ENCODE results near the gene KRTAP2-4. TPM values are rescaled to one million over a fixed set of nuclear protein-coding genes. Genes with fewer than 3 reads are reported as not detected.

KRTAP2-4 gene, protein sequence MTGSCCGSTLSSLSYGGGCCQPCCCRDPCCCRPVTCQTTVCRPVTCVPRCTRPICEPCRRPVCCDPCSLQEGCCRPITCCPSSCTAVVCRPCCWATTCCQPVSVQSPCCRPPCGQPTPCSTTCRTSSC
- total RNA-seq: not detected in 2 replicates

DNA sequence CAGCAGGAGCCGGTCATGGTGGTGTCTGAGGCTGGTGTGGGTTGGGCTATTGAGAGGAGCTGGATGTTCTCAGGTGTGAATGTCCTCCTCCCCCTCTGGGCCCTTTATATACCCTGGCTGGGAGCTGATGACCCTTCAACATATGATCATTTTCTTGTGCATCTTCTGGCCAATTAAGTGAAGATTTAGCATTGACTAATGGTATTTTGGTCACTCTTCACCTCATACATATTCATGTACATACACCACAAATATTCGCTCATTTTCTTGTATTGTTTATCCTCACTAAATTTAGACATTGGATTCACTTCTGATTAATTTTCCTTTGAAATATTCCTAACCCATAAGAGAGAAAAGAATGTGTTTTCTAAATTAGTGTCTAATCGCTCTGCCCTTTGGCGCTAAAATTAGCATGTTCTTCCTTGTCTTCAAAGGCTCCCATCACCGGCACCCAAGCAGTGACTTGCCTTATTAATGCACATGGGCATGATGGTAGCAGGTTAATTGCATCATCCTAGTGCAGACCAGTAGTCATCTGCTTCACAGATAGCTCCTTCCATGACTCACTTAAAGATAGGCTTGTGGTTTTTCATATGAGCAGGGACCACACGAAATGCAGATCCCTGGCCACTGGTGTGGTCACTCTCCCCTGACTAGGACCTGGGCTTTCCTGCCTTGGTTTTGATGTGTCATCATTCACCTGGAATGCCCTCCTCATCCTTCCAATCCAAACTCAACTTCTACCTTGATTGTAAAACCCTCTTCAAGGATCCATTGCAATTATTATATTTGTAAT is at the start of gene KRTAP2-4:
Gene KRTAP2-4, minus strand, starts transcription at position 51 of the 796 bp plus-strand sequence. Its CDS starts 34 bp downstream, at position 17.

DNA sequence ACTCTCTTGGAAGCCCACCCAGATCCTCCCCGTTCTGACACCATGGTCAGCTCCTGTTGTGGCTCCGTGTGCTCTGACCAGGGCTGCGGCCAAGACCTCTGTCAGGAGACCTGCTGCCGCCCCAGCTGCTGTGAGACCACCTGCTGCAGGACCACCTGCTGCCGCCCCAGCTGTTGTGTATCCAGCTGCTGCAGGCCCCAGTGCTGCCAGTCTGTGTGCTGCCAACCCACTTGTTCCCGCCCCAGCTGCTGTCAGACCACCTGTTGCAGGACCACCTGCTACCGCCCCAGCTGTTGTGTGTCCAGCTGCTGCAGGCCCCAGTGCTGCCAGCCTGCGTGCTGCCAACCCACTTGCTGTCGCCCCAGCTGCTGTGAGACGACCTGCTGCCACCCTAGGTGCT is 39.7 kb upstream of the KRTAP2-4 start, which contains the start of gene KRTAP4-9:
Gene KRTAP4-9, plus strand, starts transcription at position 43 of the 400 bp plus-strand sequence. Its CDS starts 0 bp downstream, at position 43.

DNA sequence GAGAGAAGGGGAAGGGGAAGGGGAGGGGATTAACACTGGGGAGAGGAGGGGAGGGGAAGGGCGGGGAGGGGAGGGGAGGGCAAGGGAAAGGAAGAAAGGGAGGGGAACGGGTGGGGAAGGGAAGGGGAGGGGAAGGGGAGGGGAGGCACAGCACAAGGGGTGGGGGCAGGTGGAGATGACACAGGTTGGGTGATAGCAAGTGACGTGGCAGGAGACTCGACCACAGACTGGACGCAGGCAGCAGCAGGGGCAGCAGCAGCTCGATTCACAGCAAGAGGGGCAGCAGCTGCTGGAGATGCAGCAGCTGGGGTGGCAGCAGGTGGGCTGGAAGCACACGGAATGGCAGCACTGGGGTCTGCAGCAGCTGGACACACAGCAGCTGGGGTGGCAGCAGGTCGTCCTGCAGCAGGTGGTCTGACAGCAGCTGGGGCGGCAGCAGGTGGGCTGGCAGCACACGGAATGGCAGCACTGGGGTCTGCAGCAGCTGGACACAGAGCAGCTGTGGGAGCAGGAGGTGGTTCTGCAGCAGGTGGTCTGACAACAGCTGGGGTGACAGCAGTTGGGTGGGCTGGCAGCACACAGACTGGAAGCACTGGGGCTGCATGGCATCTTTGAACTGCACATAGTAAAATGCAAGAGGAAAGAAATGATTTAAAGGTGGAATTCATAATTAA is 36.0 kb upstream of the KRTAP2-4 start, which contains the start of gene KRTAP4-16:
Gene KRTAP4-16, minus strand, starts transcription at position 624 of the 674 bp plus-strand sequence. Its CDS starts 0 bp downstream, at position 624.

DNA sequence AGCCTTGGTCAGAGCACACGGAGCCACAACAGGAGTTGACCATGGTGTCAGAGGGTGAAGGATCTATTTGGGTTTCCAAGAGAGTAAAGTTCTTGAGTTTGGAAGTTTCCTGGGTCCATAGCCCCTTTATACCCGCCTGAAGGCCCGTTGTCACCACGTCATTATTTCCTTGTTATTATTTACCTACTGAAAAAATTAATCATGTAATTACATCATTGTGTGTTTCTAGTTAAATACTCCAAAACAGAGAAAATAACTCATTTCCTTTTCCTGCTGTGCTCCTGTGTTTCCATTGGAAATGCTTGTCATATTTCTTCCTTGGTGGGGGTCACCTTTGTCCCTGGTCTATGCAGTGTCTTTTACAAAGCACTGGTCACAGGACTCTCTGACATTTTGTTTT is 32.4 kb upstream of the KRTAP2-4 start, which contains the start of gene KRTAP4-8:
Gene KRTAP4-8, minus strand, starts transcription at position 101 of the 400 bp plus-strand sequence. Its CDS starts 58 bp downstream, at position 43.

DNA sequence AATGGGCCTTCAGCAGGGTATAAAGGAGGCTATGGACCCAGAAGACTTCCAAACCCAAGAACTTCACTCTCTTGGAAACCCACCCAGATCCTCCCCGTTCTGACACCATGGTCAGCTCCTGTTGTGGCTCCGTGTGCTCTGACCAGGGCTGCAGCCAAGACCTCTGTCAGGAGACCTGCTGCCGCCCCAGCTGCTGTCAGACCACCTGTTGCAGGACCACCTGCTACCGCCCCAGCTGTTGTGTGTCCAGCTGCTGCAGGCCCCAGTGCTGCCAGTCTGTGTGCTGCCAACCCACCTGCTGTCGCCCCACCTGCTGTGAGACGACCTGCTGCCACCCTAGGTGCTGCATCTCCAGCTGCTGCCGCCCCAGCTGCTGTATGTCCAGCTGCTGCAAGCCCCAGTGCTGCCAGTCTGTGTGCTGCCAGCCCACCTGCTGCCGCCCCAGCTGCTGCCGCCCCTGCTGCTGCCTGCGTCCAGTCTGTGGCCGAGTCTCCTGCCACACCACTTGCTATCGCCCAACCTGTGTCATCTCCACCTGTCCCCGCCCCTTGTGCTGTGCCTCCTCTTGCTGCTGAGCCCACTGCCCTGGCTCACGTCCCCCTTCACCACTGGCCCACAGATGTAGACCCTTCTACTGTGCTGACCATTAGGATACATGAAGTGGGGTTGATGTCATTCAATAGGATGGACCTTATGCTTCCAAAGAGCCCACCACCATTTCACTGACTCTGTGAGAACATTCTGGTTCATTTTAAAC is 18.6 kb upstream of the KRTAP2-4 start, which contains the start of gene KRTAP4-7:
Gene KRTAP4-7, plus strand, starts transcription at position 51 of the 757 bp plus-strand sequence. Its CDS starts 57 bp downstream, at position 108.

DNA sequence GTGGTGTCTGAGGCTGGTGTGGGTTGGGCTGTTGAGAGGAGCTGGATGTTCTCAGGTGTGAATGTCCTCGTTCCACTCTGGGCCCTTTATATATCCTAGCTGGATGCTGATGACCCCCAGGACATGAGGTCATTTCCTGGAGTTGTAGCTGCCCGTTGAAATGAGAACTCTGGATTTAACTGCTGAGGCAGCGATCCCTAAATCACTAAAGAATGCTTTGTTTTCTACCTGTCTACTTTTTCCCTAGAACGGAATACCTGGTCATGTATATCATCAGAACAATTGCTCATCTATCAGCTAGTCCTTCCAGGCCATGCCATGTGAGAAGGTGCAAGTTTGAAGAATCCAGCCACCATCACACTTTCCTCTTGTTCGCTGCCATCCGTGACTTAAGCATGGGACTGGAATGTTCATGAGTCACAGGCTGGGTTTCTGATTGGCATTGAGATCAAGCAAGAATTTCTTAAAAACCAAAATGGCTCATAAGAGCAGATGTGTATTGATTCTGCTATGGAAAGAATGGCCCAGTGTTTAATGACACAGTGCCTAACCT is 5.6 kb downstream of the KRTAP2-4 start, which contains the start of gene KRTAP2-3:
Gene KRTAP2-3, minus strand, starts transcription at position 63 of the 553 bp plus-strand sequence. CDS start 64 bp downstream, outside the sequence.

DNA sequence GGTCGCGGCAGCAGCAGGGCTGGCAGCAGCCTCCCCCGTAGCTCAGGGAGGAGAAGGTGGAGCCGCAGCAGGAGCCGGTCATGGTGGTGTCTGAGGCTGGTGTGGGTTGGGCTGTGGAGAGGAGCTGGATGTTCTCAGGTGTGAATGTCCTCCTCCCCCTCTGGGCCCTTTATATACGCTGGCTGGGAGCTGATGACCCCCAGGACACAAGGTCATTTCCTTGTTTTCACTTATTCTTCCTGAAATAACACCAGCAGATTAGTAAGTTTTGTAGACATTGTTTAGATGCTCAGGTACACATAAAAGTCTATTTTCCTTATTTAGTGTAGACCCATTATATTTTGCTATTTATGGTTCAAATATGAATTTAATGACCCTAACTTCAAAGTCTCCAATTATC is 10.5 kb downstream of the KRTAP2-4 start, which contains the start of gene KRTAP2-2:
Gene KRTAP2-2, minus strand, starts transcription at position 101 of the 400 bp plus-strand sequence. Its CDS starts 19 bp downstream, at position 82.

DNA sequence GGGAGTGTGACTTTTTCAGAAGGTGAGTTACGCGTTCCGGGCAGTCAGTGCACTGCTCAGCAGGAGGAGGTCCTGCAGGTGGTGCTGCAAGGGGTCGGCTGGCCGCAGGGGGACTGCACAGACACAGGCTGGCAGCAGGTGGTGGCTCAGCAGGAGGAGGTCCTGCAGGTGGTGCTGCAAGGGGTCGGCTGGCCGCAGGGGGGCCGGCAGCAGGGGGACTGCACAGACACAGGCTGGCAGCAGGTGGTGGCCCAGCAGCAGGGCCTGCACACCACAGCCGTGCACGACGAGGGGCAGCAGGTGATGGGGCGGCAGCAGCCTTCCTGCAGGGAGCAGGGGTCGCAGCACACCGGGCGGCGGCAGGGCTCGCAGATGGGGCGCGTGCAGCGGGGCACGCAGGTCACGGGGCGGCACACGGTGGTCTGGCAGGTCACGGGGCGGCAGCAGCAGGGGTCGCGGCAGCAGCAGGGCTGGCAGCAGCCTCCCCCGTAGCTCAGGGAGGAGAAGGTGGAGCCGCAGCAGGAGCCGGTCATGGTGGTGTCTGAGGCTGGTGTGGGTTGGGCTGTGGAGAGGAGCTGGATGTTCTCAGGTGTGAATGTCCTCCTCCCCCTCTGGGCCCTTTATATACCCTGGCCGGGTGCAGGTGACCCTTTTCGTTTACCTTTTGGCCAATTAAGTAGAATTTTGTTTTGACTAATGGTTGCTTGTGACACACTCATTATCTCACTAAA is 18.8 kb downstream of the KRTAP2-4 start, which contains the start of gene KRTAP2-1:
Gene KRTAP2-1, minus strand, starts transcription at position 582 of the 731 bp plus-strand sequence. Its CDS starts 49 bp downstream, at position 533.

DNA sequence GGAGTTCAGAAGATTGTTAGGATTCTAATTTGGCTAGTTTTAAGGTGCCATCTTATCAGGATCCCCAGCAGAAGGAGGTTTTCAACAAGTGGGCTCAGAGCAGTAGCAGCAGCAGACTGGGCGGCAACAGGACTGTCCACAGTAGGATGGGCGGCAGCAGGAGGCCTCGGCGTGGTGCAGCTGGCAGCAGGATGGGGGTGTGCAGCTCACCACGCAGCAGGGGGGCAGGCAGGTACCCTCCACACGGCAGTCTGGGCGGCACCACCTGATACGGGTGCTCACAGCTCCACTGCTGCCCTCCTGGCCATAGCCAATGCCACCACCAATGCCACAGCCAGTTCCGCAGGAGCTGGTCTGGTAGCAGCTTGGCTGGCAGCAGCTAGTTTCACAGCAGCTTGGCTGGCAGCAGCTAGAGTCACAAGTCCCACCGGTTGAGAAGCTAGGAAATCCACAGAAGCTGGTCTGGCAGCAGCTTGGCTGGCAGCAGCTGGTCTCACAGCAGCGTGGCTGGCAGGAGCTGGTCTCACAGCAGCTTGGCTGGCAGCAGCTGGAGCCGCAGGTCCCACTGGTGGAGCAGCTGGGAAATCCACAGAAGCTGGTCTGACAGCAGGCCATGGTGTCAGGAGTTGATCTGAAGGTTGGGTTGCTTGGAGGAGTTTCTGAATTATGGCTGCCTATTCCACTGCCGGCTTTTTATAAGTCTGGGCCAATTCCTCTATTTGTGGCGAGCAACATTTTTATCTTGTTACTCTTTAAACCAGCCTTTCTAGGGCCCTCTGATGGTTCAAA is 24.7 kb downstream of the KRTAP2-4 start, which contains the start of gene KRTAP1-1:
Gene KRTAP1-1, minus strand, starts transcription at position 668 of the 789 bp plus-strand sequence. Its CDS starts 53 bp downstream, at position 615.

DNA sequence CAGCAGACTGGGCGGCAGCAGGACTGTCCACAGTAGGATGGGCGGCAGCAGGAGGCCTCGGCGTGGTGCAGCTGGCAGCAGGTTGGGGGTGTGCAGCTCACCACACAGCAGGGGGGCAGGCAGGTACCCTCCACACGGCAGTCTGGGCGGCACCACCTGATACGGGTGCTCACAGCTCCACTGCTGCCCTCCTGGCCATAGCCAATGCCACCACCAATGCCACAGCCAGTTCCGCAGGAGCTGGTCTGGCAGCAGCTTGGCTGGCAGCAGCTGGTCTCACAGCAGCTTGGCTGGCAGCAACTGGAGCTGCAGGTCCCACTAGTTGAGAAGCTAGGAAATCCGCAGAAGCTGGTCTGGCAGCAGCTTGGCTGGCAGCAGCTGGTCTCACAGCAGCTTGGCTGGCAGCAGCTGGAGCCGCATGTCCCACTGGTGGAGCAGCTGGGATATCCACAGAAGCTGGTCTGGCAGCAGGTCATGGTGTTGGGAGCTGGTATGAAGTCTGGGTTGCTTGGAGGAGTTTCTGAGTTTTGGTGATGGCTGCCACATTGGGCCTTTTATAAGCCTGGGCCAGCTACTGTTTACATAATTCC is 31.2 kb downstream of the KRTAP2-4 start, which contains the start of gene KRTAP1-3:
Gene KRTAP1-3, minus strand, starts transcription at position 529 of the 590 bp plus-strand sequence. Its CDS starts 53 bp downstream, at position 476.

DNA sequence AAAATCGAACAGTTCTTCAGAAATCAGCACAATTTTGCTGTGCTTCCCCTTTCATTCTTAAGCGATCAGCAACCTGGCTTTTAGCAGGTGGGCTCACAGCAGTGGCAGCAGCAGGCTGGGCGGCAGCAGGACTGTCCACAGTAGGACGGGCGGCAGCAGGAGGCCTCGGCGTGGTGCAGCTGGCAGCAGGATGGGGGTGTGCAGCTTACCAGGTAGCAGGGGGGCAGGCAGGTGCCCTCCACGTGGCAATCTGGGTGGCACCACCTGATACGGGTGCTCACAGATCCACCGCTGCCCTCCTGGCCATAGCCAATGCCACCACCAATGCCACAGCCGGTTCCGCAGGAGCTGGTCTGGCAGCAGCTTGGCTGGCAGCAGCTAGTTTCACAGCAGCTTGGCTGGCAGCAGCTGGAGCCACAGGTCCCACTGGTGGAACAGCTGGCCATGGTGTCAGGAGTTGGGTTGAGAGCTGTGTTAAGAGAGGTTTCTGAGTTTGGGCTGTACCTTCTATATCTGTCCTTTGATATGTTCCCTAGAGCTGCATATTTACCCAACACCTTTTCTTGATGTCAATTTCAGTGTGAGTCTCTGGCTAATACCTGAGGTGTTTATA is 35.9 kb downstream of the KRTAP2-4 start, which contains the start of gene KRTAP1-4:
Gene KRTAP1-4, minus strand, starts transcription at position 563 of the 613 bp plus-strand sequence. Its CDS starts 117 bp downstream, at position 446.

DNA sequence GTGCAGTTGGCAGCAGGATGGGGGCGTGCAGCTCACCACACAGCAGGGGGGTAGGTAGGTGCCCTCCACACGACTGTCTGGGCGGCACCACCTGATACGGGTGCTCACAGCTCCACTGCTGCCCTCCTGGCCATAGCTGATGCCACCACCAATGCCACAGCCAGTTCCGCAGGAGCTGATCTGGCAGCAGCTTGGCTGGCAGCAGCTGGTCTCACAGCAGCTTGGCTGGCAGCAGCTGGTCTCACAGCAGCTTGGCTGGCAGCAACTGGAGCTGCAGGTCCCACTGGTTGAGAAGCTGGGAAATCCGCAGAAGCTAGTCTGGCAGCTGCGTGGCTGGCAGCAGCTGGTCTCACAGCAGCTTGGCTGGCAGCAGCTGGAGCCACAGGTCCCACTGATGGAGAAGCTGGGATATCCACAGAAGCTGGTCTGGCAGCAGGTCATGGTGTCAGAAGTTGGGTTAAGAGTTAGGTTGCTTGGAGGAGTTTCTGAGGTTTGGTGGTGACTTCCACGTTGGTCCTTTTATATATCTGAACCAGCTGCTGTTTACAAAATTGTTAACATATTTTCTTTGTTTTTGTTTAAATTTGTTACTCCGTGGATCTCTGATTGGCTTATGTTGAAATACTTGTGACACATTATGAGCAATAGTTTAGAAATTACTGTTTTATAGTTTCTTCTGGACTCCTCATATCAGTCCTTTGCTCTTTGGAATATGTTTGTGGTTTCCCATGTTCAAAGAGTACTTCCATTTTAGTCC is 38.8 kb downstream of the KRTAP2-4 start, which contains the start of gene KRTAP1-5:
Gene KRTAP1-5, minus strand, starts transcription at position 494 of the 757 bp plus-strand sequence. Its CDS starts 53 bp downstream, at position 441.

Other genes starting within 250 kb of the KRTAP2-4 start
- gene KRT10, start 243.3 kb downstream of the KRTAP2-4 start, total RNA-seq: 59.0 and 68.3 TPM in 2 replicates
- not detected in 2 replicates for gene KRT12, start 198.7 kb downstream of the KRTAP2-4 start, total RNA-seq
- gene KRT20, start 180.6 kb downstream of the KRTAP2-4 start, total RNA-seq: not detected in 2 replicates
- 35.7 and 36.8 TPM in 2 replicates for gene KRT23, start 128.2 kb downstream of the KRTAP2-4 start, total RNA-seq
- gene KRT39, start 98.9 kb downstream of the KRTAP2-4 start, total RNA-seq: not detected in 2 replicates
- 0.07 TPM in 1 of 2 replicates, not detected in the other for gene KRT40, start 81.6 kb downstream of the KRTAP2-4 start, total RNA-seq
- not detected in 2 replicates for gene KRTAP3-3, start 71.7 kb downstream of the KRTAP2-4 start, total RNA-seq
- not detected in 2 replicates for gene KRTAP3-2, start 66.0 kb downstream of the KRTAP2-4 start, total RNA-seq
- gene KRTAP3-1, start 56.8 kb downstream of the KRTAP2-4 start, total RNA-seq: not detected in 2 replicates
- not detected in 2 replicates for gene KRTAP1-5, start 38.7 kb downstream of the KRTAP2-4 start, total RNA-seq
- gene KRTAP1-4, start 35.7 kb downstream of the KRTAP2-4 start, total RNA-seq: not detected in 2 replicates
- not detected in 2 replicates for gene KRTAP1-3, start 31.0 kb downstream of the KRTAP2-4 start, total RNA-seq
- not detected in 2 replicates for gene KRTAP1-1, start 24.4 kb downstream of the KRTAP2-4 start, total RNA-seq
- gene KRTAP2-1, start 18.6 kb downstream of the KRTAP2-4 start, total RNA-seq: not detected in 2 replicates
- gene KRTAP2-2, start 10.6 kb downstream of the KRTAP2-4 start, total RNA-seq: not detected in 2 replicates
- gene KRTAP2-3, start 5.8 kb downstream of the KRTAP2-4 start, total RNA-seq: 0.21 and 0.84 TPM in 2 replicates
- gene KRTAP4-7, start 18.3 kb upstream of the KRTAP2-4 start, total RNA-seq: not detected in 2 replicates
- not detected in 2 replicates for gene KRTAP4-8, start 32.3 kb upstream of the KRTAP2-4 start, total RNA-seq
- gene KRTAP4-16, start 36.3 kb upstream of the KRTAP2-4 start, total RNA-seq: not detected in 2 replicates
- gene KRTAP4-9, start 39.5 kb upstream of the KRTAP2-4 start, total RNA-seq: not detected in 2 replicates
- not detected in 2 replicates for gene KRTAP4-11, start 52.5 kb upstream of the KRTAP2-4 start, total RNA-seq
- gene KRTAP4-12, start 58.3 kb upstream of the KRTAP2-4 start, total RNA-seq: not detected in 2 replicates
- gene KRTAP4-6, start 74.7 kb upstream of the KRTAP2-4 start, total RNA-seq: not detected in 2 replicates
- gene KRTAP4-5, start 83.9 kb upstream of the KRTAP2-4 start, total RNA-seq: not detected in 2 replicates
- gene KRTAP4-4, start 94.9 kb upstream of the KRTAP2-4 start, total RNA-seq: not detected in 2 replicates
- gene KRTAP4-3, start 102.3 kb upstream of the KRTAP2-4 start, total RNA-seq: not detected in 2 replicates
- not detected in 2 replicates for gene KRTAP4-2, start 112.3 kb upstream of the KRTAP2-4 start, total RNA-seq
- not detected in 2 replicates for gene KRTAP4-1, start 119.0 kb upstream of the KRTAP2-4 start, total RNA-seq
- gene KRTAP9-1, start 124.0 kb upstream of the KRTAP2-4 start, total RNA-seq: not detected in 2 replicates
- not detected in 2 replicates for gene KRTAP9-2, start 160.8 kb upstream of the KRTAP2-4 start, total RNA-seq
- not detected in 2 replicates for gene KRTAP9-3, start 166.6 kb upstream of the KRTAP2-4 start, total RNA-seq
- not detected in 2 replicates for gene KRTAP9-8, start 172.1 kb upstream of the KRTAP2-4 start, total RNA-seq
- gene KRTAP9-4, start 183.8 kb upstream of the KRTAP2-4 start, total RNA-seq: not detected in 2 replicates
- gene KRTAP9-9, start 189.5 kb upstream of the KRTAP2-4 start, total RNA-seq: not detected in 2 replicates
- gene KRTAP9-6, start 199.5 kb upstream of the KRTAP2-4 start, total RNA-seq: not detected in 2 replicates
- not detected in 2 replicates for gene KRTAP9-7, start 209.8 kb upstream of the KRTAP2-4 start, total RNA-seq
- not detected in 2 replicates for gene KRTAP29-1, start 237.0 kb upstream of the KRTAP2-4 start, total RNA-seq
- gene KRTAP16-1, start 243.4 kb upstream of the KRTAP2-4 start, total RNA-seq: not detected in 2 replicates
- gene KRTAP17-1, start 249.8 kb upstream of the KRTAP2-4 start, total RNA-seq: not detected in 2 replicates

All from airway epithelial cell (primary cell).